GM19099 (cell line): ENCODE data around the gene MAP7D1.

Source experiments
- POLR2A ChIP-seq: IDR thresholded peaks from 3 replicates; pipeline ENCODE4 v1.6.1; 2011; ENCODE audit warnings: low read depth; ENCODE audit not compliant: insufficient read length; ENCODE audit errors: extremely low read depth

Gene MAP7D1

GRCh38 chr1:36154765-36155407 is 1.1 kb upstream of the MAP7D1 start:
- no peak for TF ChIP-seq POLR2A

GRCh38 chr1:36156329-36157114 is 562 bp downstream of the MAP7D1 start:
- TF ChIP-seq POLR2A: peak; percentile 24

GRCh38 chr1:36157115-36157903 is 1.3 kb downstream of the MAP7D1 start:
- TF ChIP-seq POLR2A: no peak

- TF ChIP-seq POLR2A: no peak
Observed at GRCh38 chr1:36157973-36158826, 2.2 kb downstream of the MAP7D1 start.

- no peak for TF ChIP-seq POLR2A
Observed at GRCh38 chr1:36159614-36160387, 3.8 kb downstream of the MAP7D1 start.

- no peak for TF ChIP-seq POLR2A
Observed at GRCh38 chr1:36160388-36160948, 4.5 kb downstream of the MAP7D1 start.

- peak; percentile 77 for TF ChIP-seq POLR2A
Observed at GRCh38 chr1:36160949-36161485, 5.1 kb downstream of the MAP7D1 start.

- TF ChIP-seq POLR2A: peak; percentile 52
Observed at GRCh38 chr1:36161641-36162531, 5.9 kb downstream of the MAP7D1 start.

- TF ChIP-seq POLR2A: no peak
Observed at GRCh38 chr1:36162680-36163239, 6.8 kb downstream of the MAP7D1 start.

GRCh38 chr1:36163426-36163825 is 7.5 kb downstream of the MAP7D1 start:
- TF ChIP-seq POLR2A: no peak

GRCh38 chr1:36164361-36164760 is 8.4 kb downstream of the MAP7D1 start:
- no peak for TF ChIP-seq POLR2A

- no peak for TF ChIP-seq POLR2A
Observed at GRCh38 chr1:36165145-36165544, 9.2 kb downstream of the MAP7D1 start.
